ENCODE results near the gene EI24. TPM values are rescaled to one million over a fixed set of nuclear protein-coding genes. Genes with fewer than 3 reads are reported as not detected.

EI24 gene
- total and polyA plus RNA-seq, 9 of the 15 experiments (the other 6 are each of a cell fraction or from before 2014, with no cell fraction given) = 50.4 to 260 (median 168) TPM

DNA sequence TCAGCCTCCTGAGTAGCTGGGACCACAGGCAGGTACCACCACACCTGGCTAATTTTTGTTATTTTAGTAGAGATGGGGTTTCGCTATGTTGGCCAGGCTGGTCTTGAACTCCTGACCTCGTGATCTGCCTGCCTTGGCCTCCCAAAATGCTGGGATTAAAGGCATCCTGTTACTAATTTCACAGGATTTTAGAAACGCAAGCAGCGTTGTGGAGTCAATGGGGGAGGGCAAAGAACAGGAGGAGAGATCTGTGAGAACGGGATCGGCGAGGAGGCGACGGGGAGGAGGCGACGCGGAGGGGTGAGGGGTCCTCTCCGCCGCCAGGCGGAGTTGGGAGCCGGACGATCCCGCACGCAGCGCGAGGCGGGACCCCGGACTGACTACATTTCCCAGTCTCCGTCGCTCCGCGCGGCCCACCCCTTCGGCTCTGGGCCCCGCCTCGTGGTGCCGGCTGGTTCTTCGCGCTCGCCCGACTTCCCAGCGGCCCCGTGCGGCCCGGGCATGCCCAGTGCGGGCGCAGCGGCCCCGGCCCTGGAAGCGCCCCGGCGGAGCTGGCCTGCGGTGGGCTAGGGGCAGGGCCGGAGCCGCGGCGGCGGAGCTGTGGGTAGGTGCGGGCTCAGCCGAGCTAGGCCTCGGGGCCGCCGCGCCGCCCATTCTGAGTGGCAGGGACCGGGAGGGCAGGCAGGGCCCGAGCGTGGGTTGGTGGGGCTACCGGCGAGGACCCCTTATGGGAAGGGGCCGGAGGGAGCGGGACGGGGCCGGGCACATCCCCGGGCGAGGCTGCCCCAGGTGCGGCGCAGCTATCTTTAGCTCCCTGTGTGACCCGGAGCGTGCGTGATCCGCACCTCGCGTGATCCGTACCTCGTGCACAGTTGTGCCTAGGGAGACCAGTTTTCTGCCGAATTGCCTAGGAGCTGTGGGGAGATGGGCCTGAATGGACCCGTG lies at the start of gene EI24 (continued):
- TF ChIP-seq SNIP1 (IDR thresholded peaks at IDR 0.05; ENCODE audit: low read depth) = no peak
- peak; percentile 89 for TF ChIP-seq CTCFL (IDR thresholded peaks at IDR 0.05; ENCODE audit: borderline replicate concordance, insufficient read depth, low read depth, low read length, poor library complexity, severe bottlenecking)
- TF ChIP-seq ZNF589 (CRISPR knock-in tag; IDR thresholded peaks at IDR 0.05; ENCODE audit: low read depth) = no peak
- TF ChIP-seq, protein P1, sequence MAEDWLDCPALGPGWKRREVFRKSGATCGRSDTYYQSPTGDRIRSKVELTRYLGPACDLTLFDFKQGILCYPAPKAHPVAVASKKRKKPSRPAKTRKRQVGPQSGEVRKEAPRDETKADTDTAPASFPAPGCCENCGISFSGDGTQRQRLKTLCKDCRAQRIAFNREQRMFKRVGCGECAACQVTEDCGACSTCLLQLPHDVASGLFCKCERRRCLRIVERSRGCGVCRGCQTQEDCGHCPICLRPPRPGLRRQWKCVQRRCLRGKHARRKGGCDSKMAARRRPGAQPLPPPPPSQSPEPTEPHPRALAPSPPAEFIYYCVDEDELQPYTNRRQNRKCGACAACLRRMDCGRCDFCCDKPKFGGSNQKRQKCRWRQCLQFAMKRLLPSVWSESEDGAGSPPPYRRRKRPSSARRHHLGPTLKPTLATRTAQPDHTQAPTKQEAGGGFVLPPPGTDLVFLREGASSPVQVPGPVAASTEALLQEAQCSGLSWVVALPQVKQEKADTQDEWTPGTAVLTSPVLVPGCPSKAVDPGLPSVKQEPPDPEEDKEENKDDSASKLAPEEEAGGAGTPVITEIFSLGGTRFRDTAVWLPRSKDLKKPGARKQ (CRISPR knock-in tag; IDR thresholded peaks at IDR 0.05) = no peak
- no peak for TF ChIP-seq SREBF1 (IDR thresholded peaks at IDR 0.05; ENCODE audit: borderline replicate concordance, low read depth, low read length)
- no peak for TF ChIP-seq ZNF277 (CRISPR knock-in tag; IDR thresholded peaks at IDR 0.05; ENCODE audit: borderline replicate concordance)
- TF ChIP-seq, protein P2, sequence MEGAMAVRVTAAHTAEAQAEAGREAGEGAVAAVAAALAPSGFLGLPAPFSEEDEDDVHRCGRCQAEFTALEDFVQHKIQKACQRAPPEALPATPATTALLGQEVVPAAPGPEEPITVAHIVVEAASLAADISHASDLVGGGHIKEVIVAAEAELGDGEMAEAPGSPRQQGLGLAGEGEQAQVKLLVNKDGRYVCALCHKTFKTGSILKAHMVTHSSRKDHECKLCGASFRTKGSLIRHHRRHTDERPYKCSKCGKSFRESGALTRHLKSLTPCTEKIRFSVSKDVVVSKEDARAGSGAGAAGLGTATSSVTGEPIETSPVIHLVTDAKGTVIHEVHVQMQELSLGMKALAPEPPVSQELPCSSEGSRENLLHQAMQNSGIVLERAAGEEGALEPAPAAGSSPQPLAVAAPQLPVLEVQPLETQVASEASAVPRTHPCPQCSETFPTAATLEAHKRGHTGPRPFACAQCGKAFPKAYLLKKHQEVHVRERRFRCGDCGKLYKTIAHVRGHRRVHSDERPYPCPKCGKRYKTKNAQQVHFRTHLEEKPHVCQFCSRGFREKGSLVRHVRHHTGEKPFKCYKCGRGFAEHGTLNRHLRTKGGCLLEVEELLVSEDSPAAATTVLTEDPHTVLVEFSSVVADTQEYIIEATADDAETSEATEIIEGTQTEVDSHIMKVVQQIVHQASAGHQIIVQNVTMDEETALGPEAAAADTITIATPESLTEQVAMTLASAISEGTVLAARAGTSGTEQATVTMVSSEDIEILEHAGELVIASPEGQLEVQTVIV (CRISPR knock-in tag; IDR thresholded peaks at IDR 0.05; ENCODE audit: borderline replicate concordance) = no peak
- no peak for TF ChIP-seq ZNF583 (CRISPR knock-in tag; IDR thresholded peaks at IDR 0.05)
- peak; percentile 48 for TF ChIP-seq ZFP36 (IDR thresholded peaks at IDR 0.05; ENCODE audit: low read depth, low read length, partially characterized antibody)
- no peak for TF ChIP-seq NELFE (IDR thresholded peaks at IDR 0.05; ENCODE audit: insufficient read depth, insufficient read length)
- peak; percentile 33 for TF ChIP-seq PCBP1 (IDR thresholded peaks at IDR 0.05; ENCODE audit: low read depth, low read length, poor library complexity, severe bottlenecking)
- no peak for TF ChIP-seq HOMEZ (CRISPR knock-in tag; IDR thresholded peaks at IDR 0.05)
- TF ChIP-seq, protein P3, sequence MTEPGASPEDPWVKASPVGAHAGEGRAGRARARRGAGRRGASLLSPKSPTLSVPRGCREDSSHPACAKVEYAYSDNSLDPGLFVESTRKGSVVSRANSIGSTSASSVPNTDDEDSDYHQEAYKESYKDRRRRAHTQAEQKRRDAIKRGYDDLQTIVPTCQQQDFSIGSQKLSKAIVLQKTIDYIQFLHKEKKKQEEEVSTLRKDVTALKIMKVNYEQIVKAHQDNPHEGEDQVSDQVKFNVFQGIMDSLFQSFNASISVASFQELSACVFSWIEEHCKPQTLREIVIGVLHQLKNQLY (CRISPR knock-in tag; conservative IDR thresholded peaks at IDR 0.05) = no peak
- no peak for TF ChIP-seq XRCC4 (IDR thresholded peaks at IDR 0.05; ENCODE audit: extremely low read depth, insufficient read depth, insufficient read length)
- TF ChIP-seq ZSCAN29 (IDR thresholded peaks at IDR 0.05) = no peak
- peak; percentile 35; the same call in 1 of the 2 replicates for TF ChIP-seq ZEB2 (IDR thresholded peaks at IDR 0.05)
